HEK293 (cell line): ENCODE measurements around the gene IRX4.

ENCODE experiments used
- CTCF ChIA-PET: fragments of 350-600 bp; formaldehyde crosslinking; extraction: SDS; loops from one replicate; lab custom pipeline; 2021; ENCODE audit warnings: antibody characterized with exemption; lab: Yijun Ruan, JAX
- POLR2A ChIA-PET: fragments of 300-600 bp; formaldehyde crosslinking; extraction: SDS; loops from one replicate; lab custom pipeline; 2020; ENCODE audit warnings: antibody characterized with exemption, inconsistent platforms; lab: Yijun Ruan, JAX
- H3K27ac ChIP-seq: fragments of 200-500 bp; sonication (Bioruptor generic); 2 replicates; pipeline ENCODE4 v1.5.1; 2014; ENCODE audit warnings: low read depth, low read length, control low read depth, inconsistent platforms; ENCODE audit errors: extremely low read depth
- H3K36me3 ChIP-seq, 2 experiments: fragments of 200-500 bp in 1 of 2; sonication (Bioruptor generic) in 1 of 2; 1 replicate in 1 of 2; 2 replicates in 1 of 2; pipeline ENCODE4 v1.5.1; 2014 to 2017; ENCODE audit warnings: inconsistent platforms in 2 of 2, low read length in 2 of 2; ENCODE audit not compliant: control insufficient read depth in 2 of 2, insufficient read depth in 1 of 2
- H3K4me1 ChIP-seq: fragments of 200-500 bp; sonication (Bioruptor generic); 2 replicates; pipeline ENCODE4 v1.5.1; 2014; ENCODE audit warnings: mild to moderate bottlenecking, low read length, inconsistent platforms; ENCODE audit not compliant: control insufficient read depth, insufficient read depth
- H3K4me3 ChIP-seq: 2 replicates; pipeline ENCODE4 v1.5.1; 2011; ENCODE audit warnings: low read depth, mild to moderate bottlenecking, control low read depth, low read length, moderate library complexity
- H3K9me3 ChIP-seq: fragments of 200-500 bp; sonication (Bioruptor generic); 2 replicates; pipeline ENCODE4 v1.5.1; 2014; ENCODE audit warnings: low read depth, low read length, inconsistent platforms; ENCODE audit not compliant: control insufficient read depth, insufficient read depth
- KLF16 ChIP-seq: fragments of 450-650 bp; formaldehyde crosslinking; IDR thresholded peaks from 2 replicates; pipeline ENCODE4 v1.5.1; 2017; ENCODE audit warnings: missing biosample characterization, missing genetic modification characterization
- MYNN ChIP-seq: fragments of 450-650 bp; formaldehyde crosslinking; IDR thresholded peaks from 2 replicates; pipeline ENCODE4 v1.5.1; 2016; ENCODE audit warnings: missing biosample characterization, missing genetic modification characterization, borderline replicate concordance
- PRDM10 ChIP-seq: fragments of 450-650 bp; formaldehyde crosslinking; IDR thresholded peaks from 2 replicates; pipeline ENCODE4 v1.5.1; 2016; ENCODE audit warnings: missing biosample characterization, missing genetic modification characterization
- SALL2 ChIP-seq: fragments of 450-650 bp; formaldehyde crosslinking; IDR thresholded peaks from 2 replicates; pipeline ENCODE4 v1.5.0; 2017; ENCODE audit warnings: missing biosample characterization, mild to moderate bottlenecking, missing genetic modification characterization, borderline replicate concordance
- SP2 ChIP-seq: fragments of 450-650 bp; formaldehyde crosslinking; IDR thresholded peaks from 2 replicates; pipeline ENCODE4 v1.5.1; 2016; ENCODE audit warnings: missing biosample characterization, missing genetic modification characterization
- TSHZ1 ChIP-seq: fragments of 450-650 bp; formaldehyde crosslinking; IDR thresholded peaks from 2 replicates; pipeline ENCODE4 v1.5.1; 2016; ENCODE audit warnings: missing biosample characterization, missing genetic modification characterization, borderline replicate concordance
- ZEB2 ChIP-seq: fragments of 450-650 bp; formaldehyde crosslinking; IDR thresholded peaks from 2 replicates; pipeline ENCODE4 v1.5.1; 2016; ENCODE audit warnings: missing biosample characterization, missing genetic modification characterization
- ZNF211 ChIP-seq: fragments of 450-650 bp; formaldehyde crosslinking; IDR thresholded peaks from 2 replicates; pipeline ENCODE4 v1.5.1; 2016; ENCODE audit warnings: low read depth, missing biosample characterization, missing genetic modification characterization
- ZNF302 ChIP-seq: fragments of 450-650 bp; formaldehyde crosslinking; IDR thresholded peaks from 2 replicates; pipeline ENCODE4 v1.5.1; 2016; ENCODE audit warnings: missing biosample characterization, missing genetic modification characterization, low read depth
- ZNF335 ChIP-seq: fragments of 450-650 bp; formaldehyde crosslinking; conservative IDR thresholded peaks from 2 replicates; pipeline ENCODE4 v1.5.1; 2016; ENCODE audit warnings: missing biosample characterization, missing genetic modification characterization
- ZNF350 ChIP-seq: fragments of 450-650 bp; formaldehyde crosslinking; IDR thresholded peaks from 2 replicates; pipeline ENCODE4 v1.5.0; 2017; ENCODE audit warnings: missing biosample characterization, mild to moderate bottlenecking, missing genetic modification characterization
- ZNF473 ChIP-seq: fragments of 450-650 bp; formaldehyde crosslinking; IDR thresholded peaks from 2 replicates; pipeline ENCODE4 v1.5.1; 2017; ENCODE audit warnings: missing biosample characterization, missing genetic modification characterization
- ZNF692 ChIP-seq: fragments of 450-650 bp; formaldehyde crosslinking; IDR thresholded peaks from 2 replicates; pipeline ENCODE4 v1.5.1; 2016; ENCODE audit warnings: missing biosample characterization, missing genetic modification characterization
- ZSCAN16 ChIP-seq: fragments of 450-650 bp; formaldehyde crosslinking; IDR thresholded peaks from 2 replicates; pipeline ENCODE4 v1.5.1; 2016; ENCODE audit warnings: missing biosample characterization, missing genetic modification characterization
- ZSCAN5A ChIP-seq: fragments of 450-650 bp; formaldehyde crosslinking; IDR thresholded peaks from 2 replicates; pipeline ENCODE4 v1.5.1; 2016; ENCODE audit warnings: missing biosample characterization, missing genetic modification characterization

Gene IRX4

GRCh38 chr5:1923341-1923740 is 40.6 kb upstream of the IRX4 start:
- H3K36me3 ChIP-seq: no peaks in the 10 kb centered on the region
- H3K4me3 ChIP-seq: no peak overlapping the region
- TF ChIP-seq ZNF350 (tag by site-specific recombination) (no peak), MYNN (tag by site-specific recombination) (no peak), ZSCAN16 (tag by site-specific recombination) (no peak), ZNF302 (tag by site-specific recombination) (no peak)
- TF ChIP-seq, all 188 proteins: peak for 0
- H3K9me3 ChIP-seq: no peaks in the 10 kb centered on the region
- CTCF ChIA-PET: no interaction called here
- H3K27ac ChIP-seq: no peak overlapping the region
- POLR2A ChIA-PET: no interaction called here
- no peaks in the 10 kb centered on the region for H3K4me1 ChIP-seq

- no peaks in the 10 kb centered on the region for H3K36me3 ChIP-seq
- H3K27ac ChIP-seq: no peak overlapping the region
- H3K4me1 ChIP-seq: no peaks in the 10 kb centered on the region
- TF ChIP-seq SP2 (tag by site-specific recombination) (no peak), PRDM10 (tag by site-specific recombination) (no peak), ZNF211 (tag by site-specific recombination) (no peak), SALL2 (tag by site-specific recombination) (no peak), ZSCAN5A (tag by site-specific recombination) (no peak), ZEB2 (tag by site-specific recombination) (no peak), KLF16 (tag by site-specific recombination) (no peak), TSHZ1 (tag by site-specific recombination) (no peak), ZNF473 (tag by site-specific recombination) (no peak), ZNF335 (no peak), ZNF692 (tag by site-specific recombination) (no peak)
- TF ChIP-seq, all 188 proteins: peak for 0
- no peaks in the 10 kb centered on the region for H3K9me3 ChIP-seq
- no peak overlapping the region for H3K4me3 ChIP-seq
- POLR2A ChIA-PET: no interaction called here
- CTCF ChIA-PET: no interaction called here
Observed at GRCh38 chr5:1921711-1922110, 39.0 kb upstream of the IRX4 start.
